BJ (cell line): ENCODE results near the gene RAF1. TPM values are rescaled to one million over a fixed set of nuclear protein-coding genes. Genes with fewer than 3 reads are reported as not detected.

Experiments used
- CTCF ChIA-PET: fragments of 350-600 bp; formaldehyde crosslinking; extraction: SDS; loops from one replicate; lab custom pipeline; 2021; ENCODE audit warnings: antibody characterized with exemption, inconsistent platforms; lab: Yijun Ruan, JAX
- POLR2A ChIA-PET: fragments of 300-600 bp; sonication (Branson Sonifier 250); formaldehyde crosslinking; extraction: SDS; loops from one replicate; lab custom pipeline; 2021; ENCODE audit warnings: antibody characterized with exemption; lab: Charles Lee
- DNase-seq: peaks from one replicate; pipeline ENCODE4 v3.0.0-alpha.2; 2011; ENCODE audit warnings: low read depth
- H3K27me3 ChIP-seq: 2 replicates; pipeline ENCODE4 v1.6.0; 2011; ENCODE audit warnings: low read length; ENCODE audit not compliant: control insufficient read depth, insufficient read depth
- H3K36me3 ChIP-seq: 2 replicates; pipeline ENCODE4 v1.5.1; 2011; ENCODE audit warnings: low read length; ENCODE audit not compliant: control insufficient read depth, insufficient read depth
- H3K4me3 ChIP-seq: 2 replicates; pipeline ENCODE4 v1.5.1; 2011; ENCODE audit warnings: low read depth, mild to moderate bottlenecking, control low read depth, low read length
- CTCF ChIP-seq: IDR thresholded peaks from 2 replicates; pipeline ENCODE4 v1.5.1; 2011; ENCODE audit warnings: low read depth, mild to moderate bottlenecking, control low read depth, inconsistent platforms, low read length, moderate library complexity; ENCODE audit not compliant: insufficient read depth
- polyA plus RNA-seq: library from polyadenylated mRNA; depleted of rRNA; stranded (reverse); fragments of >200 nt; gene quantifications from 2 replicates; pipeline ENCODE4 v1.2.3, GENCODE V29; 2011

Gene RAF1
- polyA plus RNA-seq, 1 experiment, result 122 TPM

- ChIA-PET POLR2A (no interaction called here), CTCF (no interaction called here)
- TF ChIP-seq CTCF, result no peak
- Histone ChIP-seq H3K36me3 (peaks cover 8% of the 10 kb centered on the region), H3K4me3 (no peak overlapping the region), H3K27me3 (no peaks in the 10 kb centered on the region)
- DNase-seq, result no peak
Measured at GRCh38 chr3:12566976-12567375, 96.9 kb downstream of the RAF1 start.

- no peak for DNase-seq
- ChIA-PET CTCF (interaction anchor here (0.8 to 2.0 kb wide), 3 partner anchors 12 to 163 kb away, joined by 3 to 6 read pairs (median 3); no protein-coding TSS in a partner anchor), POLR2A (no interaction called here)
- H3K36me3 ChIP-seq, result no peaks in the 10 kb centered on the region; the same call in 1 of the 2 replicates
- no peak for TF ChIP-seq CTCF
- no peak overlapping the region for H3K4me3 ChIP-seq
- no peaks in the 10 kb centered on the region for H3K27me3 ChIP-seq
Measured at GRCh38 chr3:12562451-12562850, 101.5 kb downstream of the RAF1 start.

- DNase-seq, result no peak
- Histone ChIP-seq H3K27me3 (no peaks in the 10 kb centered on the region), H3K4me3 (no peak overlapping the region), H3K36me3 (no peaks in the 10 kb centered on the region; the same call in 1 of the 2 replicates)
- TF ChIP-seq CTCF, result no peak
- CTCF ChIA-PET, result interaction anchor here (0.9 to 2.0 kb wide), 2 partner anchors 9 to 13 kb away, joined by 3 to 6 read pairs; no protein-coding TSS in a partner anchor
- POLR2A ChIA-PET, result no interaction called here
Measured at GRCh38 chr3:12561397-12561796, 102.5 kb downstream of the RAF1 start.

GRCh38 chr3:12560505-12561190, 103.3 kb downstream of the RAF1 start:
- DNase-seq, result no peak
- Histone ChIP-seq H3K36me3 (no peaks in the 10 kb centered on the region), H3K27me3 (no peaks in the 10 kb centered on the region), H3K4me3 (no peak overlapping the region)
- TF ChIP-seq CTCF, result no peak
- CTCF ChIA-PET, result interaction anchor here (0.9 to 2.0 kb wide), 2 partner anchors 10 to 14 kb away, joined by 3 to 6 read pairs; no protein-coding TSS in a partner anchor
- POLR2A ChIA-PET, result no interaction called here

GRCh38 chr3:12559520-12559919, 104.4 kb downstream of the RAF1 start:
- no peaks in the 10 kb centered on the region for H3K27me3 ChIP-seq
- H3K4me3 ChIP-seq, result no peak overlapping the region
- ChIA-PET CTCF (interaction anchor here (0.8 to 1.4 kb wide), 4 partner anchors 17 to 250 kb away, joined by 3 read pairs; no protein-coding TSS in a partner anchor), POLR2A (no interaction called here)
- H3K36me3 ChIP-seq, result no peaks in the 10 kb centered on the region
- TF ChIP-seq CTCF, result no peak
- DNase-seq, result no peak
